Testis (tissue), 3 donors: ENCODE results near the gene AGXT. TPM values are rescaled to one million over a fixed set of nuclear protein-coding genes. Genes with fewer than 3 reads are reported as not detected.

Experiments
- DNase-seq: peaks from one replicate; pipeline ENCODE4 v3.0.0-alpha.2; 2019
- H3K27ac ChIP-seq, 2 donors: fragments of 200-600 bp; sonication (generic); one replicate each; pipeline ENCODE4 v1.5.1; 2019
- H3K27me3 ChIP-seq: fragments of 200-600 bp; sonication (generic); one replicate; pipeline ENCODE4 v1.5.1; 2019
- H3K36me3 ChIP-seq: fragments of 200-600 bp; sonication (generic); one replicate; pipeline ENCODE4 v1.5.1; 2017; ENCODE audit warnings: low read depth; ENCODE audit errors: missing control alignments
- H3K4me1 ChIP-seq: fragments of 200-600 bp; sonication (generic); one replicate; pipeline ENCODE4 v1.5.1; 2019
- H3K4me3 ChIP-seq, 2 donors: fragments of 200-600 bp; sonication (generic); one replicate each; pipeline ENCODE4 v1.5.1; 2017 to 2019
- H3K9me3 ChIP-seq: fragments of 200-600 bp; sonication (generic); one replicate; pipeline ENCODE4 v1.5.1; 2017
- CTCF ChIP-seq, 3 experiments: fragments of 450-650 bp in 2 of 3; fragments of 200-600 bp in 1 of 3; sonication (generic) in 1 of 3; IDR thresholded peaks; one replicate each; pipeline ENCODE4 v1.5.1; 2016 to 2019; ENCODE audit warnings: antibody characterized with exemption in 3 of 3, mild to moderate bottlenecking in 2 of 3, moderate library complexity in 1 of 3
- POLR2A ChIP-seq: fragments of 450-650 bp; IDR thresholded peaks from one replicate; pipeline ENCODE4 v1.6.1; 2017; ENCODE audit warnings: antibody characterized with exemption, mild to moderate bottlenecking, moderate library complexity
- WGBS, 2 donors: methylation state at CpG; one replicate each; pipeline ENCODE4 v1.1.5; 2018; 5-methylcytosine and 5-hydroxymethylcytosine counted together
- intact Hi-C: fragments of 100-400 bp; cut with DNase I; formaldehyde crosslinking; loops from one replicate; pipeline ENCODE4 v1.15.1; 2023; ENCODE audit warnings: low total_unique reads
- polyA plus RNA-seq: library from polyadenylated mRNA; stranded (reverse); fragments of 350-450 nt; fragmentation: Illumina TruSeq; extraction: RNeasy Lipid Tissue Mini Kit (QIAGEN cat#74804); gene quantifications from one replicate; pipeline ENCODE4 v1.2.3, GENCODE V29; 2014; ENCODE audit warnings: low read depth, low replicate concordance; ENCODE audit not compliant: insufficient read depth
- total RNA-seq, 2 donors: library from RNA; depleted of rRNA; stranded (reverse); fragments of >200 nt; gene quantifications; one replicate each; pipeline ENCODE4 v1.2.3, GENCODE V29; 2016

AGXT gene
- total and polyA plus RNA-seq, 3 donors from 2014 or later = 0.24 to 0.51 TPM; not detected in 1

GRCh38 chr2:240918258-240919091 lies 49.9 kb downstream of the AGXT start:
- H3K36me3 ChIP-seq = no peaks in the 10 kb centered on the region
- no peak overlapping the region for H3K4me3 ChIP-seq
- peaks cover 20% of the 10 kb centered on the region for H3K4me1 ChIP-seq
- DNase-seq = no peak
- 90 to 97% methylated on average over 6 to 32 of the region's 36 CpGs for WGBS, 2 donors
- H3K9me3 ChIP-seq = no peaks in the 10 kb centered on the region
- no peak for TF ChIP-seq POLR2A
- TF ChIP-seq CTCF (IDR thresholded peaks at IDR 0.05) = no peak
- H3K27ac ChIP-seq = no peak overlapping the region
- intact Hi-C loops = loop anchor here (10.0 kb wide), 1 partner anchor 76 kb away; the partner anchor contains the start of gene SNED1
- no peaks in the 10 kb centered on the region for H3K27me3 ChIP-seq

- intact Hi-C loops = loop anchor here (10.0 kb wide), 1 partner anchor 76 kb away; the partner anchor contains the start of gene SNED1
- H3K4me3 ChIP-seq = no peak overlapping the region
- peaks cover 15% of the 10 kb centered on the region for H3K4me1 ChIP-seq
- no peaks in the 10 kb centered on the region for H3K9me3 ChIP-seq
- DNase-seq = peak; percentile 11
- no peaks in the 10 kb centered on the region for H3K27me3 ChIP-seq
- H3K27ac ChIP-seq = no peak overlapping the region
- 89 to 92% methylated on average over 13 to 19 of the region's 19 CpGs for WGBS, 2 donors
- H3K36me3 ChIP-seq = no peaks in the 10 kb centered on the region
- TF ChIP-seq POLR2A = no peak
- no peak for TF ChIP-seq CTCF (IDR thresholded peaks at IDR 0.05)
These were observed 50.6 kb downstream of the AGXT start for GRCh38 chr2:240919161-240919781.

GRCh38 chr2:240919786-240920782 lies 51.5 kb downstream of the AGXT start:
- no peaks in the 10 kb centered on the region for H3K27me3 ChIP-seq
- WGBS, 2 donors = 94 to 97% methylated on average over 16 to 31 of the region's 31 CpGs
- peaks cover 7% of the 10 kb centered on the region for H3K4me1 ChIP-seq
- H3K9me3 ChIP-seq = no peaks in the 10 kb centered on the region
- no peak overlapping the region for H3K27ac ChIP-seq
- intact Hi-C loops = loop anchor here (10.0 kb wide), 1 partner anchor 75 kb away; the partner anchor contains the start of gene SNED1
- peak; percentile 11 for DNase-seq
- H3K4me3 ChIP-seq = no peak overlapping the region
- H3K36me3 ChIP-seq = no peaks in the 10 kb centered on the region
- TF ChIP-seq POLR2A (no peak), CTCF (IDR thresholded peaks at IDR 0.05) (no peak)

- no peak overlapping the region for H3K27ac ChIP-seq
- H3K9me3 ChIP-seq = no peaks in the 10 kb centered on the region
- H3K4me1 ChIP-seq = peaks cover 6% of the 10 kb centered on the region
- H3K36me3 ChIP-seq = no peaks in the 10 kb centered on the region
- DNase-seq = peak; percentile 10
- 88 to 100% methylated on average over 1 to 4 of the region's 4 CpGs for WGBS, 2 donors
- H3K4me3 ChIP-seq = no peak overlapping the region
- TF ChIP-seq POLR2A (no peak), CTCF (IDR thresholded peaks at IDR 0.05) (no peak)
- no peaks in the 10 kb centered on the region for H3K27me3 ChIP-seq
- intact Hi-C loops = no loop called here
These were observed 52.2 kb downstream of the AGXT start for GRCh38 chr2:240920783-240921231.
